Neural progenitor cell (in vitro differentiated cells): ENCODE results near the gene CYP26A1. TPM values are rescaled to one million over a fixed set of nuclear protein-coding genes. Genes with fewer than 3 reads are reported as not detected.

Experiments used
- DNase-seq: peaks from one replicate; pipeline ENCODE4 v3.0.0-alpha.2; 2016; ENCODE audit warnings: low spot score
- H2AFZ ChIP-seq: fragments of 200-600 bp; sonication (generic); replicated peaks from 2 replicates; pipeline ENCODE4 v1.6.1; 2016; ENCODE audit warnings: antibody characterized with exemption
- H3F3A ChIP-seq: fragments of 200-600 bp; sonication (generic); 2 replicates; pipeline ENCODE4 v1.6.1; 2016; ENCODE audit warnings: antibody characterized with exemption, low read depth
- H3K27ac ChIP-seq: fragments of 200-600 bp; sonication (generic); 2 replicates; pipeline ENCODE4 v1.5.1; 2016; ENCODE audit warnings: mild to moderate bottlenecking
- H3K27me3 ChIP-seq: fragments of 200-600 bp; sonication (generic); 2 replicates; pipeline ENCODE4 v1.6.1; 2016; ENCODE audit warnings: mild to moderate bottlenecking, moderate library complexity
- H3K36me3 ChIP-seq: fragments of 200-600 bp; sonication (generic); 2 replicates; pipeline ENCODE4 v1.5.1; 2016
- H3K4me1 ChIP-seq: fragments of 200-600 bp; sonication (generic); 2 replicates; pipeline ENCODE4 v1.6.1; 2016; ENCODE audit warnings: mixed run types
- H3K4me2 ChIP-seq: fragments of 200-600 bp; sonication (generic); 2 replicates; pipeline ENCODE4 v1.6.1; 2016
- H3K4me3 ChIP-seq: fragments of 200-600 bp; sonication (generic); 2 replicates; pipeline ENCODE4 v1.5.1; 2016
- H3K79me2 ChIP-seq: fragments of 200-600 bp; sonication (generic); 2 replicates; pipeline ENCODE4 v1.6.1; 2016; ENCODE audit warnings: low read depth
- H3K9ac ChIP-seq: fragments of 200-600 bp; sonication (generic); 2 replicates; pipeline ENCODE4 v1.6.1; 2016
- H3K9me3 ChIP-seq: fragments of 200-600 bp; sonication (generic); 2 replicates; pipeline ENCODE4 v1.5.1; 2016; ENCODE audit warnings: low read depth
- H4K20me1 ChIP-seq: fragments of 200-600 bp; sonication (generic); 2 replicates; pipeline ENCODE4 v1.6.1; 2016; ENCODE audit warnings: low read depth
- H3K27ac Mint-ChIP-seq: 3 replicates; pipeline ENCODE4 v1.8.0; 2021; ENCODE audit warnings: mixed read lengths
- H3K27me3 Mint-ChIP-seq: 2 replicates; pipeline ENCODE4 v1.8.0; 2022; ENCODE audit warnings: low read depth, mild to moderate bottlenecking, inconsistent platforms, moderate library complexity, mixed read lengths; ENCODE audit not compliant: insufficient read depth
- H3K36me3 Mint-ChIP-seq: 3 replicates; pipeline ENCODE4 v1.8.0; 2021; ENCODE audit warnings: mixed read lengths
- H3K4me1 Mint-ChIP-seq: 3 replicates; pipeline ENCODE4 v1.8.0; 2021; ENCODE audit warnings: mixed read lengths
- H3K4me3 Mint-ChIP-seq: 3 replicates; pipeline ENCODE4 v1.8.0; 2021; ENCODE audit warnings: mild to moderate bottlenecking, moderate library complexity, mixed read lengths
- H3K9me3 Mint-ChIP-seq: 3 replicates; pipeline ENCODE4 v1.8.0; 2020; ENCODE audit warnings: mixed read lengths
- CTCF ChIP-seq: fragments of 200-600 bp; sonication (generic); IDR thresholded peaks from 2 replicates; pipeline ENCODE4 v1.5.1; 2017; ENCODE audit warnings: antibody characterized with exemption, mild to moderate bottlenecking
- EZH2 ChIP-seq: fragments of 200-600 bp; sonication (generic); IDR thresholded peaks from 2 replicates; pipeline ENCODE4 v1.6.1; 2017; ENCODE audit warnings: antibody characterized with exemption, mild to moderate bottlenecking, moderate library complexity
- EZH2phosphoT487 ChIP-seq: fragments of 200-600 bp; sonication (generic); IDR thresholded peaks from 2 replicates; pipeline ENCODE4 v1.6.1; 2017; ENCODE audit warnings: antibody characterized with exemption
- total RNA-seq: library from RNA; depleted of rRNA; stranded (reverse); fragments of >200 nt; gene quantifications from 2 replicates; pipeline ENCODE4 v1.2.3, GENCODE V29; 2015; ENCODE audit warnings: low replicate concordance

Gene CYP26A1
- total RNA-seq: 6.7 and 8.4 TPM in 2 replicates

GRCh38 chr10:93073539-93074146, at the start of gene CYP26A1:
CYP26A1 (plus strand) TSS chr10:93073893; CDS start chr10:93073935, 42 bp downstream.
- Histone ChIP-seq H3K27me3 (peaks cover 84% of the 10 kb centered on the region), H3K4me2 (peak within 1 kb of the TSS; percentile 89), H3K36me3 (no peaks in the 10 kb centered on the region), H2AFZ (peak within 1 kb of the TSS; percentile 91), H3K79me2 (peaks cover 48% of the 10 kb centered on the region), H3K27ac (no peak within 1 kb of the TSS), H3K9me3 (no peaks in the 10 kb centered on the region), H3K4me1 (peaks cover 17% of the 10 kb centered on the region), H3K9ac (no peak within 1 kb of the TSS), H3F3A (peaks cover 28% of the 10 kb centered on the region), H4K20me1 (peaks cover 40% of the 10 kb centered on the region), H3K4me3 (peak within 1 kb of the TSS; percentile 66)
- TF ChIP-seq EZH2 (peak; percentile 4), EZH2phosphoT487 (no peak), CTCF (no peak)
- H3K4me1 Mint-ChIP-seq: peaks cover 32% of the 10 kb centered on the region
- DNase-seq: peak; percentile 70
- H3K9me3 Mint-ChIP-seq: peaks cover under 1% of the 10 kb centered on the region
- H3K36me3 Mint-ChIP-seq: no peaks in the 10 kb centered on the region
- no peak within 1 kb of the TSS for H3K27ac Mint-ChIP-seq
- peaks cover 67% of the 10 kb centered on the region for H3K27me3 Mint-ChIP-seq
- peak within 1 kb of the TSS; percentile 87 for H3K4me3 Mint-ChIP-seq

- Mint-ChIP-seq H3K36me3 (peaks cover 13% of the 10 kb centered on the region), H3K4me3 (no peak overlapping the region), H3K4me1 (peaks cover 7% of the 10 kb centered on the region), H3K9me3 (peaks cover 7% of the 10 kb centered on the region), H3K27ac (no peak overlapping the region), H3K27me3 (no peaks in the 10 kb centered on the region)
- Histone ChIP-seq H3K4me1 (no peaks in the 10 kb centered on the region), H3K27ac (no peak overlapping the region), H4K20me1 (no peaks in the 10 kb centered on the region), H3K9me3 (no peaks in the 10 kb centered on the region), H3K9ac (no peak overlapping the region), H2AFZ (no peak overlapping the region), H3K36me3 (no peaks in the 10 kb centered on the region), H3K27me3 (no peaks in the 10 kb centered on the region), H3K79me2 (no peaks in the 10 kb centered on the region), H3F3A (no peaks in the 10 kb centered on the region), H3K4me2 (no peak overlapping the region), H3K4me3 (no peak overlapping the region)
- DNase-seq: no peak
- TF ChIP-seq EZH2: no peak
- TF ChIP-seq EZH2phosphoT487: no peak
- TF ChIP-seq CTCF: no peak
Observed at GRCh38 chr10:93026072-93026471, 47.6 kb upstream of the CYP26A1 start.

- H3K4me3 ChIP-seq: no peak overlapping the region
- DNase-seq: no peak
- Mint-ChIP-seq H3K9me3 (peaks cover 7% of the 10 kb centered on the region), H3K4me3 (no peak overlapping the region), H3K36me3 (peaks cover 13% of the 10 kb centered on the region), H3K4me1 (peaks cover 4% of the 10 kb centered on the region), H3K27ac (no peak overlapping the region), H3K27me3 (no peaks in the 10 kb centered on the region)
- no peaks in the 10 kb centered on the region for H3K36me3 ChIP-seq
- no peak overlapping the region for H3K9ac ChIP-seq
- H3K79me2 ChIP-seq: no peaks in the 10 kb centered on the region
- no peaks in the 10 kb centered on the region for H3K4me1 ChIP-seq
- no peak overlapping the region for H2AFZ ChIP-seq
- H3K4me2 ChIP-seq: no peak overlapping the region
- no peaks in the 10 kb centered on the region for H3K27me3 ChIP-seq
- H3F3A ChIP-seq: no peaks in the 10 kb centered on the region
- H3K9me3 ChIP-seq: no peaks in the 10 kb centered on the region
- TF ChIP-seq CTCF (no peak), EZH2phosphoT487 (no peak), EZH2 (no peak)
- no peak overlapping the region for H3K27ac ChIP-seq
- H4K20me1 ChIP-seq: no peaks in the 10 kb centered on the region
Observed at GRCh38 chr10:93027508-93027907, 46.2 kb upstream of the CYP26A1 start.
